SK-N-MC (cell line): ENCODE data around the gene POLR1G.
A peak's percentile ranks its signal among the peaks of the same experiment; 100 is the strongest.
"Not testable (repeated sequence)": the region's sequence is repeated elsewhere in the genome, so short reads cannot be mapped to it uniquely, and the experiment has no call there.

ENCODE experiments used
- DNase-seq: peaks from one replicate; pipeline ENCODE4 v3.0.0-alpha.2; 2011; ENCODE audit warnings: low read depth, low spot score
- H3K27ac ChIP-seq: fragments of 200-600 bp; sonication (generic); 2 replicates; pipeline ENCODE4 v1.5.1; 2016; ENCODE audit warnings: mixed run types
- H3K36me3 ChIP-seq: fragments of 200-600 bp; sonication (generic); 2 replicates; pipeline ENCODE4 v1.6.1; 2017; ENCODE audit warnings: antibody characterized with exemption, low read length, mixed read lengths; ENCODE audit not compliant: insufficient read depth
- H3K4me3 ChIP-seq: fragments of 200-600 bp; sonication (generic); 2 replicates; pipeline ENCODE4 v1.5.1; 2016
- H3K9ac ChIP-seq: fragments of 200-600 bp; sonication (generic); 2 replicates; pipeline ENCODE4 v1.8.0; 2017; ENCODE audit warnings: mixed run types, mixed read lengths; ENCODE audit not compliant: insufficient read length
- H3K9me3 ChIP-seq: fragments of 200-600 bp; sonication (generic); 2 replicates; pipeline ENCODE4 v1.6.1; 2017; ENCODE audit warnings: low read depth, mild to moderate bottlenecking, antibody characterized with exemption, low read length, moderate library complexity, mixed read lengths
- EZH2 ChIP-seq: fragments of 200-600 bp; sonication (generic); IDR thresholded peaks from one replicate; pipeline ENCODE4 v1.6.1; 2017; ENCODE audit warnings: antibody characterized with exemption
- FOXP2 ChIP-seq: optimal IDR thresholded peaks from 2 replicates; pipeline ENCODE3; 2011; ENCODE audit warnings: mild to moderate bottlenecking, moderate library complexity; ENCODE audit not compliant: insufficient read depth; ENCODE audit errors: extremely low read length, control extremely low read depth
- POLR2AphosphoS5 ChIP-seq: IDR thresholded peaks from 2 replicates; pipeline ENCODE4 v1.6.1; 2012; ENCODE audit warnings: mild to moderate bottlenecking, low read depth, low read length, borderline replicate concordance

Gene POLR1G

GRCh38 chr19:45404557-45405434, 1.6 kb upstream of the POLR1G start, which contains the start of gene PPP1R13L:
Gene PPP1R13L (minus strand): TSS chr19:45405069. CDS start chr19:45398318, 6,751 bp downstream.
- H3K36me3 ChIP-seq = no peaks in the 10 kb centered on the region
- H3K9me3 ChIP-seq = no peaks in the 10 kb centered on the region
- peak within 1 kb of the TSS; percentile 98 for H3K27ac ChIP-seq
- DNase-seq = no peak
- peak within 1 kb of the TSS; percentile 97 for H3K9ac ChIP-seq
- peak within 1 kb of the TSS; percentile 87 for H3K4me3 ChIP-seq
- TF ChIP-seq FOXP2 = no peak
- no peak for TF ChIP-seq EZH2
- TF ChIP-seq POLR2AphosphoS5 = no peak

GRCh38 chr19:45405435-45406225, 814 bp upstream of the POLR1G start:
- Histone ChIP-seq H3K9me3 (no peaks in the 10 kb centered on the region), H3K9ac (peak overlapping the region; percentile 97), H3K27ac (peak overlapping the region; percentile 98), H3K36me3 (no peaks in the 10 kb centered on the region), H3K4me3 (peak overlapping the region; percentile 87)
- DNase-seq = no peak
- TF ChIP-seq EZH2 (no peak), FOXP2 (no peak), POLR2AphosphoS5 (peak; percentile 68; the same call in 1 of the 2 replicates)

GRCh38 chr19:45407091-45407375, 589 bp downstream of the POLR1G start:
- H3K27ac ChIP-seq = no peak overlapping the region
- TF ChIP-seq POLR2AphosphoS5 (no peak), FOXP2 (no peak), EZH2 (no peak)
- peak overlapping the region; percentile 97 for H3K9ac ChIP-seq
- peaks cover 4% of the 10 kb centered on the region; the same call in 1 of the 2 replicates for H3K36me3 ChIP-seq
- H3K9me3 ChIP-seq = no peaks in the 10 kb centered on the region
- peak overlapping the region; percentile 87 for H3K4me3 ChIP-seq
- no peak for DNase-seq

GRCh38 chr19:45407585-45407984, 1.1 kb downstream of the POLR1G start:
- not testable (repeated sequence) for DNase-seq, H3K9me3 ChIP-seq, H3K36me3 ChIP-seq, H3K27ac ChIP-seq
- Histone ChIP-seq H3K4me3 (peak overlapping the region; percentile 87), H3K9ac (peak overlapping the region; percentile 97)

- H3K9ac ChIP-seq = no peak overlapping the region
- H3K36me3 ChIP-seq = peaks cover 12% of the 10 kb centered on the region
- no peak overlapping the region for H3K27ac ChIP-seq
- no peak overlapping the region for H3K4me3 ChIP-seq
- TF ChIP-seq POLR2AphosphoS5 (no peak), FOXP2 (no peak), EZH2 (no peak)
- no peaks in the 10 kb centered on the region for H3K9me3 ChIP-seq
- DNase-seq = no peak
Observed at GRCh38 chr19:45408121-45408520, 1.7 kb downstream of the POLR1G start.

GRCh38 chr19:45408830-45409556, 2.5 kb downstream of the POLR1G start:
- no peak overlapping the region for H3K27ac ChIP-seq
- TF ChIP-seq FOXP2 = no peak
- TF ChIP-seq EZH2 = no peak
- no peak; the same call in 1 of the 2 replicates for TF ChIP-seq POLR2AphosphoS5
- DNase-seq = no peak

GRCh38 chr19:45409557-45409920, 3.1 kb downstream of the POLR1G start:
- no peak overlapping the region for H3K4me3 ChIP-seq
- no peak for DNase-seq
- no peak overlapping the region for H3K27ac ChIP-seq
- H3K9me3 ChIP-seq = no peaks in the 10 kb centered on the region
- no peak for TF ChIP-seq EZH2
- TF ChIP-seq FOXP2 = no peak
- no peak for TF ChIP-seq POLR2AphosphoS5
- peaks cover 26% of the 10 kb centered on the region for H3K36me3 ChIP-seq
- H3K9ac ChIP-seq = no peak overlapping the region

More at GRCh38 chr19:45408830-45409556, 2.5 kb downstream of the POLR1G start:
- no peaks in the 10 kb centered on the region for H3K9me3 ChIP-seq
- H3K36me3 ChIP-seq = peaks cover 21% of the 10 kb centered on the region
- H3K4me3 ChIP-seq = no peak overlapping the region
- H3K9ac ChIP-seq = no peak overlapping the region

- not testable (repeated sequence) for H3K4me3 ChIP-seq, H3K9me3 ChIP-seq, DNase-seq, H3K27ac ChIP-seq, H3K9ac ChIP-seq
- H3K36me3 ChIP-seq = peaks cover 31% of the 10 kb centered on the region
Observed at GRCh38 chr19:45410330-45410729, 3.9 kb downstream of the POLR1G start.
